ENCODE measurements around the gene GPS2.
A peak's percentile ranks its signal among the peaks of the same experiment; 100 is the strongest.

The GPS2 gene

DNA sequence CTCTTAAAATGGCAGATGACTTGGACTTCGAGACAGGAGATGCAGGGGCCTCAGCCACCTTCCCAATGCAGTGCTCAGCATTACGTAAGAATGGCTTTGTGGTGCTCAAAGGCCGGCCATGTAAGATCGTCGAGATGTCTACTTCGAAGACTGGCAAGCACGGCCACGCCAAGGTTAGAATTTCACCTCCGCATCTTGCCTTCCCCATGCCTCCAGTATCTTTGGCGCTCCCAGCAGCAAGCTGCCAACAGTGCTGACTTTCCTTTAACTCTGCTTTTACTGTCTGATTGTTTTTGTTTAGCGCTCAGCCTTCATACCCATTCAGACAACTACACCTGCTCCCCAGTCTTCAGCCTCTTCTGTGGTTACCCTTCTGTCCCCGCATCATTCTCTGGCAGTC, 5.5 kb downstream of the GPS2 start:
- no peak for DNase-seq (ENCODE audit: low read depth)
- TF ChIP-seq, protein P1, sequence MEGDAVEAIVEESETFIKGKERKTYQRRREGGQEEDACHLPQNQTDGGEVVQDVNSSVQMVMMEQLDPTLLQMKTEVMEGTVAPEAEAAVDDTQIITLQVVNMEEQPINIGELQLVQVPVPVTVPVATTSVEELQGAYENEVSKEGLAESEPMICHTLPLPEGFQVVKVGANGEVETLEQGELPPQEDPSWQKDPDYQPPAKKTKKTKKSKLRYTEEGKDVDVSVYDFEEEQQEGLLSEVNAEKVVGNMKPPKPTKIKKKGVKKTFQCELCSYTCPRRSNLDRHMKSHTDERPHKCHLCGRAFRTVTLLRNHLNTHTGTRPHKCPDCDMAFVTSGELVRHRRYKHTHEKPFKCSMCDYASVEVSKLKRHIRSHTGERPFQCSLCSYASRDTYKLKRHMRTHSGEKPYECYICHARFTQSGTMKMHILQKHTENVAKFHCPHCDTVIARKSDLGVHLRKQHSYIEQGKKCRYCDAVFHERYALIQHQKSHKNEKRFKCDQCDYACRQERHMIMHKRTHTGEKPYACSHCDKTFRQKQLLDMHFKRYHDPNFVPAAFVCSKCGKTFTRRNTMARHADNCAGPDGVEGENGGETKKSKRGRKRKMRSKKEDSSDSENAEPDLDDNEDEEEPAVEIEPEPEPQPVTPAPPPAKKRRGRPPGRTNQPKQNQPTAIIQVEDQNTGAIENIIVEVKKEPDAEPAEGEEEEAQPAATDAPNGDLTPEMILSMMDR (IDR thresholded peaks at IDR 0.05; ENCODE audit: insufficient read depth, low read depth, low read length, missing control alignments) = no peak
- H3K4me3 ChIP-seq (ENCODE audit: low read depth, low read length) = peak overlapping the region; percentile 80

DNA sequence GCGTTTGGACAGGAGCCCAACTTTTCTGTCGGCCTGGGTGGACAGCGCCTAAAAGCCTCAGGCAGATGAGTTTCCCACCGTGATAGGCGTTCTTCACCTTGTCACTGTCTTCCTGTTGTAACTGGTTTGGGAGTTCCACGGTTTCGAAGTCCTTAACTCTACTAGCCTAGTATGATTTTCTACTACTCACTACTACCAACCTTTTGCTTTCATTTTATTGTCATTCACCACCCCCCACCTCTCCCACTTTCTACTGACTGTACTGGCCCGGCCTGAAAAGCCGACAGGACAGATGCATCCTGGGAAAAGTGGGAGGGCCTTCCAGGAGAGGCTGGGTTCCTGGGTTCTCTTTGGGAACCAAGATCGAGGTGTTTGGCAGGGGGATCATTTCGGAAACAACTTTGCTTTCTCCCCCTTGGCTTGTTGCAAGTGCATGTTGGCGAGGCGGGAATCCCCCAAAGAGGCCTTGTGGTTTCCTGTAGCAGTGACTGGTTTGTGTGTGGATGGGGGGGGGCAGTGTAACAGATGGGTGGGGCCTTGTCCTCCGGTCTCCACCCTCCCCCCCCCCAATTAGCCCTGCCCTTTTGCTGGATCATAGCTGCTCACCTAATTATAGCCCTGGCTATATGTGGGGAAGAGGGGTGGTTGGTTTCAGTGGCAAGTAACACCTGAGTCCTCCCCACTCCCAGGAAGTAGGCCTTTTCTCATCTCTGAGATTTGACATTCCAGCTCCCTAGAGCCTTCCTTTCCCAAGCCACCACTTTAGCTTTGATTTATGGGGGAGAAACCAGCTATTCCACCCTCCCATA, 6.3 kb downstream of the GPS2 start:
- H3K4me3 ChIP-seq (ENCODE audit: low read depth, low read length) = peak overlapping the region; percentile 80
- peak; percentile 95 for DNase-seq (ENCODE audit: low read depth)
- TF ChIP-seq, protein P1 (IDR thresholded peaks at IDR 0.05; ENCODE audit: insufficient read depth, low read depth, low read length, missing control alignments) = no peak

DNA sequence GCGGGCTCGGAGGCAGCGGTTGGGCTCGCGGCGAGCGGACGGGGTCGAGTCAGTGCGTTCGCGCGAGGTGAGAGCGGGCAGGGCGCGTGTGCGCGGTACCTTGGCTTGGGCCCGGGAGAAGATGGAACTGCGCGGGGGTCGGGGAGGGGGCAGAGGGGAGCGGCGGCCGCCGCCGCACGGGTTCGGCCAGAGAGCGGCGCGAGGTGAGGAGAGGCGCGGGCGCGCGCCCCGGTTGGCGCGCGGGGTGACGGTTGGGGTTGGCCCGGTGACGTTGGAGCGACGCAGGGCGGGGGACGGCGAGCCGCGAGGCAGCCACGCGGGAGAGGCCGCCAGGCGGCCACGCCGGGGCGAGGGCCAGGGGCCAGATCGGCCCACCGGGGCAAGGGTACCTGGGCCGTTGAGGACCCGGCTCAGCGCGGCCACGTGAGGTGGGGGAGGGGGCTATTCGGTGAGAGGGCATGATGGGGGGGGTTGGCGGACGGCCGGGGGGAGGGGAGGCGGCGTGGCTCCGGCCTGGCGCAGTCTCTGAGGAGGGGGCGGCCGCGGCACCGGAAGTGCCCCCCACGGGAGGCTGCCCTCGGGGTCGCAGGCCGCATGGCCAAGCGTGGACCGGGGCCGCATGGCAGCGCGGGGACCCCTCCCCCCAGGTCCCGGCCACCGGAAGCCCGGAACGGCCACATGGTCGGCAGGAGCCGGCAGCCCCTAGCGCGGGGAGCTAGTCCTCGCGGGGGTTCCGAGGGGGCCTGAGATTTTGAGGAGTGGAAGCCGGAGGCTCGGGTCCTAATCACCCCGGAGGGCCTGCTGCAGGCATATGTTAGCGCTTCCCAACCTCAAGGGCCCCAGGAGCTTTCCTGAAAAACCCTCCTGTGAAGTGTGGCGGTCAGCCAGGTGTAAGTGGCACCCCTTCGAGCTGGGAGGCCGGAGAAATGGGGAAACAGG, 7.2 kb downstream of the GPS2 start:
- peak overlapping the region; percentile 80 for H3K4me3 ChIP-seq (ENCODE audit: low read depth, low read length)
- TF ChIP-seq, protein P1 (IDR thresholded peaks at IDR 0.05; ENCODE audit: insufficient read depth, low read depth, low read length, missing control alignments) = peak; percentile 19
- DNase-seq (ENCODE audit: low read depth) = peak; percentile 69

DNA sequence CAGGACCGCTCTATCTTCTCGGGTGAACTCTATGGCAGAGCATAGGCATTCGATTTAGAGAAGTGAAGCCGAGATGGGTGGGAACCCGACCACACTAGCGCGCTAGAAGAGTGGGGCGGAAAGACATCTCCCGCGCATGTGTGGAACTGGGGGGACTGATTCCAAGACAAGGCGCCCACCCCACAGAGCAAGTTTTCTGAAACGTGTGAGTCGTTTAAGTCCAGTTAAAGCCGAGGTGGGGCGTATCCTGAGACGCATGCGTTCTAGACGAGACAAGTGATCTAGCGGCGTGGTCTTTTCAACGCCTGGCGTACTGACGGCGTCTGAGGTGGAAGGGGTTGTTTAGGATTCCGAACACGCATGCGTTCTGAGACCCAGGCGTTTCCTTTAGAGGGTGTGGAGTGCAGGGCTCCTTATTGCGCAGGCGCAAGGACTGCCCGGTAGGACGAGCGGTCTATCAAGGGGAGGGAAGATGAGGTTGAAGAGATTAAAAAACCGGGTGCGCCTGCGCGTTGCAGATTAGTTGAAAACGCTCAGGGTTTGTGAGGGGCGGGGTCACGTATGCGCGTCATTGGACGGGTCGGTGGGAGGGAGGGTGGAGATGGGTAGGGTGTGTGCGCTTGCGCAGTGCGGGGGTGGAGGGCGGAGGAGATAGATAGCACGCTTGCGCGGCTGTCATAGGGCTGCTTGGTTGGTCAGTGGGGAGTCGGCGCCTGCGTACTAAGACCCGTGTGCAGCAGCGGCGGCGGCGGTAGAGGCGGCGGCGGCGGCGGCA, 8.1 kb downstream of the GPS2 start, which contains the start of gene EIF5A:
EIF5A (plus strand) TSS at position 718 of the 775 bp plus-strand sequence. CDS start 2,008 bp downstream, outside the sequence.
- peak; percentile 100 for DNase-seq (ENCODE audit: low read depth)
- TF ChIP-seq, protein P1 (IDR thresholded peaks at IDR 0.05; ENCODE audit: insufficient read depth, low read depth, low read length, missing control alignments) = no peak
- peak within 1 kb of the TSS; percentile 80 for H3K4me3 ChIP-seq (ENCODE audit: low read depth, low read length)

DNA sequence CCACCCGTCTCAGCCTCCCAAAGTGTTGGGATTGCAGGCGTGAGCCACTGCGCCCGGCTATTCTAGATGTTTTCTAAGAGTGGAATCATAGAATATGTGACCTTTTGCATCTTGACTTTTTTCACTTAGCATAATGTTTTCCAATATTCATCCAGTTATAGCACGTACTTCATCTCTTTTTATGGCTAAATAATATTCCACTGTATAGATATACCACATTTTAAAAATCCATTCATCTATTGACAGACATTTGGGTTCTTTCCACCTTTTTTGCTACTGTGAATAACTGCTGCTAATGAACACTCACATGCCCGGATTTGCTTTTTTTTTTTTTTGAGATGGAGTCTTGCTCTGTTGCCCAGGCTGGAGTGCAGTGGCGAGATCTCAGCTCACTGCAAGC, 11.0 kb downstream of the GPS2 start:
- DNase-seq (ENCODE audit: low read depth) = no peak
- TF ChIP-seq, protein P1 (IDR thresholded peaks at IDR 0.05; ENCODE audit: insufficient read depth, low read depth, low read length, missing control alignments) = no peak
- H3K4me3 ChIP-seq (ENCODE audit: low read depth, low read length) = no peak overlapping the region

DNA sequence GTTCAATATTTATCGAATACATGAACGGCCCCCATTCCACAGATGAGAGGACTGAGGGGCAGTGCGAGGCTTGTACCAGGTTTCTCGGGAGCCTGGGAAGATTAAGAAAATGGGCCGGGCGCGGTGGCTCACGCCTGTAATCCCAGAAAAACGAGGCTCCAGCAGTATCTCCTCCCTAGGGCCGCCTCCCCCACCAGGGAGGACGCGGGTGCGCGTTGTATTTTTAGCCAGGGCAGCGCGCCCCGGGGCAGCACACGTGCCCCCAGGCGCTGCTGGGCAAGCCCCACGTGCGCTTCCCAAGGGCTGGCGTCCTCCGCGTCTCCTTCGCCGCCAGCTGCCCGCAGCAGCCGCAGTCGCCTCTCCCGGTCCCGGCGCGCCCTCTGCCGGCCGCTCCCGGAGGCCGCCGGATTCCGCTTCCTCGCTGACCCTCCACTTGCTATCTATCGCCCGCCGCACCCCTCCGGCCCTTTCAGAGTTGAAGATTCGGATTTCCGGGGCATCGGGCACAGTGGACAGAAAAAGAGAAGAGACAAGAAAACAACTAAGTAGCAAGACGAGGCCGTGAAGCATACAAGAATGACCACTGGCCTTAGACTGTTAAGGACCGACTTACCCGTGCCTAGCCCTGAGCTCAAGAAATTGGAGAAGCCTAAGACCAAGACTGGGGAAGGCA, 18.8 kb downstream of the GPS2 start:
- TF ChIP-seq, protein P1 (IDR thresholded peaks at IDR 0.05; ENCODE audit: insufficient read depth, low read depth, low read length, missing control alignments) = peak; percentile 91
- DNase-seq (ENCODE audit: low read depth) = peak; percentile 85
- no peak overlapping the region; the same call in 1 of the 2 replicates for H3K4me3 ChIP-seq (ENCODE audit: low read depth, low read length)

All from GM12865 (cell line).